ENCODE data around the gene METTL9.
A peak's percentile ranks its signal among the peaks of the same experiment; 100 is the strongest.
"Not testable (repeated sequence)": the region's sequence is repeated elsewhere in the genome, so short reads cannot be mapped to it uniquely, and the experiment has no call there.

The METTL9 gene

DNA sequence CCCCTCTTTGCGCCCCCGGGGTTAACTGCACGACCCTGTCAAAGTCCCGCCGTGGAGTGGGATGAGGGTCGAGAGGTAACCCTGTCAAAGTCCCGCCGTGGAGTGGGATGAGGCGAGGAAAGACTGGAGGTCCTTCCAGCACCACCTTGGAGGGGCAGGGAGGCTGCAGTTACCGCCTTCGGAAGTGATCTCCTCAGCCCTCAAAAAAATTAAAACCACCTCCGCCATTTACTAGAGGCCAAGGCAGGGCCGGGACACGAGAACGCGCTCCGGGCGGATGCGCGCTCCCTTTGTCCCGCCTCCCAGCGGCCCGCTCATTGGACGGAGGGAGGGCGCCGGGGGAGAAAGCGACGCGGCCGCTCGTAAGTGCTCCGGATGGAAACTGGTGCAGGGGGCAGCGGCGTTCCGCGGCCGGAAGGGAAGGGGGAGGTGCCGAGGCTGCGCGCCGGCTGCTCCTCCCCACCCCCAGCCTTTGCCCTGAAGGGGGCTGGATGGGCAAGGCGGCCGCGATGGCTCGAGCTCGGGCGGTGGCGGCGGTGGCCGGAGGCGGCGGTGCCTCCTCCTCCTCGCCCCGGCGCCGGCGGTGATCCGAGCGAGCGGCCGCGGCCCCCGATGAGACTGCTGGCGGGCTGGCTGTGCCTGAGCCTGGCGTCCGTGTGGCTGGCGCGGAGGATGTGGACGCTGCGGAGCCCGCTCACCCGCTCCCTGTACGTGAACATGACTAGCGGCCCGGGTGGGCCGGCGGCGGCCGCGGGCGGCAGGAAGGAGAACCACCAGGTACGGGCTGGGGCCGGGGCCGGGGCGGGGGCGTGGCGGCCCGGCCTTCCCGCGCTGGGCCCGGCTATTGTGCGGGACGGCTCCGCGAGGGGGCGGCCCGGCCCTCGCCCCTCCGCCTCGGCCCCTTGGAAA, at the start of gene METTL9:
Gene METTL9 (plus strand): TSS at position 456 of the 909 bp plus-strand sequence. CDS start 157 bp downstream, at position 613.
- peak; percentile 66 to 73 for DNase-seq

DNA sequence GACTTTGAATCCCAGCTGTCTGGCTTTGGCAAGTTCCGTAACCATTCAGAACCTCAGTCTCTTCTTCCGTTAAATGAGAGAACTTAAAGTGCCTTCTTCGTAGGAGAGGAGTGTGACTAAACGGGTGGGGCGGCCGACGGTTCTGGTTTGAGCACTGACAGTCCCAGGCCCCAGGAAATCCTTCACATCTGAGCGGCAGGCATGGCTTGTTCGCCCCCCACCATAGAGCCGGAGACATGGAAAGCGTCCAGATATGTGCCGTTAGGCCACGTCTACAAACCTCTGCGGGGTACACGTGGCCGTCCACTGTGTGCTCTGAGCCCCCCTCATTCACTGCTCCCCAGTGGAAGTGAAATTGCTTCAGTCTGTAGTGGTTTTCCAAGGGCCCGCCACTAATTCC, 49.4 kb upstream of the METTL9 start:
- DNase-seq = not testable (repeated sequence)

DNA sequence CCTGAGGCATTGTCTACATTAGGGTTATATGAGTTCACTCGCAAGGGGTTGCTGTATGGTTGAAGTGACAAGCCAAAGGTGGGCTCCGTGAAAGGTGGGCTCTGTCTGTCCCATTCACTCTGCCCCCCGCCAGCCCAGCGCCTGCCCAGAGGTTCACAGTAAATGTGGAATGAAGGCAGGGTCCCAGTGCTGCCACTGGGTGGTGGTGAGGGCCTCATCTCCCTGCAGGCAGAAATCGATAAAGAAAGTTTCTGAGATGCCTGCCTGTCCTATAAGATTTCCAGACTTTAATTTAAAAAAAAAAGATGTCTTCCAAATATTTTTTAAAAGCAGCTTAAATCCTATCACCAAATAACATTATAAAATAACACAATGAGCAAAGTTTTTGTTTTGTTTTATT, 48.9 kb upstream of the METTL9 start:
- not testable (repeated sequence) for DNase-seq

DNA sequence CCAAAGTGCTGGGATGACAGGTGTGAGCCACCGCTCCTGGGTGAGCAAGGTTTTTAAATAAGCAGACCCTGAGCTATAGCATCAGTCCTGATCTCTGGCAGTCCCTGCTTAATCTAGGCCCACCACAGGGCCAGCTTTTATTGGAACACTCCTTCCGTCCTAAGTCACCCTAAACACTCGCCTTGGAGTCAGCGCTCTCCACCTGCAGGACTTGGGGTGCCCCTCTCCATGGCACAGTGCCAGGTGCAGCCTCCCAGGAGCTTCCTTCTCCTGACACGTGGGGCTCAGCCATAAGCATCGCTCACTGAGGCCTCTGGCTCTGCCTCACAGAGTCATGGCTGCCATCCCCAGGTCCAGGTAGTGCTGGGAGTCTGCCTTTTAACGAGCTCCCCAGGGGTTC, 48.3 kb upstream of the METTL9 start:
- DNase-seq = not testable (repeated sequence)

DNA sequence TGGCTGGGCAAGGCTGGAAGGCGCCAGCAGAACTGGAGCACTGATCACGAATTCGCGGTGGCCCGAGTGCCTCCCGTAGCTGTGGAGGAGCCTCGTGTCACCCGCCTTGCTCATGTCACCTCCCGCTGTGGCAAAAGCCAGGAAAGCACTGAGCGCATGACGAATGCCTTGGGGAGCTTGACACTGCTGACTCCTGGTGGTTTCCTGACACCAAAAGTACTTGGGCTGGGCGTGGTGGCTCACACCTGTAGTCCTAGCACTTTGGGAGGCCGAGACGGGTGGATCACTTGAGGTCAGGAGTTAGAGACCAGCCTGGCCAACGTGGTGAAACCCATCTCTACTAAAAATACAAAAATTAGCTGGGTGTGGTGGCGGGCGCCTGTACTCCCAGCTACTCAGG, 47.8 kb upstream of the METTL9 start:
- not testable (repeated sequence) for DNase-seq

DNA sequence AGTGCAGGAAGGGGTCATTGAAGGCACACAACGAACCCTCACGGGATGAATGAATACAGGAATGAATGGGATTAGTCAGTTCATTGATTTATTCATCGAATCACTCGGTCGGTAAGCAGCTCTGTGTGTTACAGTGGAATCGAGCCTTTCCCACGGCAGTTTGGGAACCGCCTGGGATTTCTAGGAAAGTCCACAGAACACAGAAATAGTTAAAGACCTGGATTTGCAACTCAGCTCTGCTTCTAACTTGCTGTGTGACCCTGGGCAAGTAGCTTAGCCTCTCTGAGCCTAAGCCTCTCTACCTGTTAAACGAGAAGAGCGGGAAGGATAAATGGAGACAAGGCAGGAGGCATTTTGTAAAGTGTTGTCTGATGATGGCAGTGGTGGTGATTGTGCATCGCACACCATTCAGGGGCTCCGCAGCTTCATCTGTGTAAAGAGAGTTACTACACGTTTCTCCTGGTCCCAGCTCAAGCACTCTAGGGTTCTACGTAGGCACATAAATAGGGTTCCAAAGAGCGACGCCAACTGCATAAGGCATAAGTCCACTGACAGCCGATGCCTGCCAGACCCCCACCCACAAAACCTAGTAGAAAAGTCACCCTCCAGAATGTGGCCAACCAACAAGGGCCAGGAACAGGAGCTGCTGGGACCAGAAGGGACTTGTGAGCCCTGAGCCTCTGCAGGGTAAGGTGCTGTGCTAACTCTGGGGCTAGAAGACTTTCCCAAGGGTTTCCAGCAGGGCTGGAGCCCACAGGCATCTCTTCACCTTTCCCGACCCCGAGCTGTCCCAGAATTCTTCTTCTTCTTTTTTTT, 45.7 kb upstream of the METTL9 start:
- DNase-seq = not testable (repeated sequence)

DNA sequence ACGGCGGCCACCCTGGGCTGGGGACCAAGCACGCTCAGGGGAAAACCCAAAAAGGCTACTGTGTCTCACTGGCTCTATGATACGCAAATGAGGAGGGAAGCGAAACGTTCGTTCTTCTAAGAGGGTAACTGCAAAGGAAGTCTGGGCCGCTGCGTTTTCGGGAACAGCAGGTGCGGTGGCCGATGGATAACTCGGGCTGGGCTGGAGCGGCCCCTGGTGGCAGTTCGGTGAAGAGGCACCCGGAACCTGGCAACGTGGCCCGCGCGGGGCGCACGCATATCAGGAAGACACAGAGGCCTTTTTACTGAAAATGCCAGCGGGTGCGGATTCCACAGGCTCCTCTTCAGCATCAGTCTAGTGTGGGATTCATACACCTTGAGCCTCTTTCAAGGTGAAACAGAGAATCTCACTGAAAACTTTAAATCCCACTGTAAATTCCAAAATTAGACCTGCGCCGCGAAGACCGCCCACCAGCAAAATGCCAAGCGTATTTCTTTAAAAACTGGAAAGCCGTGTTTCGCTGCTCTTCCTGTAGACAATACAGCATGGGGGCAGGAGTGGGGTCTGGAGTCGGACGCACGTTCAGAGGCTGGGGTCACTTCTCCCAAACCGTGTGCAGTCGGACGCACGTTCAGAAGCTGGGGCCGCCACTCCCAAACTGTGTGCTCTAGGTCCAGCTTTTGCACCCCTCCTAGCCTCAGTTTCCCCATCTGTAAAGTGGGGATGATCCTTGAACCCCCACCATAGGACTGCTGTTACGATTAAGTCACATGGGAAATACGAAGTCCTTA, 44.4 kb upstream of the METTL9 start:
- DNase-seq = peak; percentile 47 to 72

DNA sequence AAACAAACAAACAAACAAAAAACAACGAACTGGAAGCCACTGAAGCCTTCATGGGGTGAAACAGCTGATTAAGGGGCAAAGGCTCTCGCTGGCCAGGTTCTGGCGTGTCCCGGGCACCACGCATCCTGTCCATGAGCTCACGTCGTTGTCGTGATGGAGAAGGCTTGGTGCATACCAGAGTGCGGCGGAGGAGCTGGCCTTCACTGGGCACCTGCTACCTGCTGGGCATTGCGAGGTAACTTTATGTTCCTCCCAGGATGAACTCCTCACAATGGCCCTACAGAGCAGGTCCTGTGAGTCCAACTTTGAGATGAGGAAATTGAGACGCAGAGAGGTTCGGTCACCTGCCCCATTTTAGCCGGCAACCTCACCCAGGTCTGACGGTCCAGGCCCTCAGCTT, 43.8 kb upstream of the METTL9 start:
- DNase-seq = not testable (repeated sequence)

DNA sequence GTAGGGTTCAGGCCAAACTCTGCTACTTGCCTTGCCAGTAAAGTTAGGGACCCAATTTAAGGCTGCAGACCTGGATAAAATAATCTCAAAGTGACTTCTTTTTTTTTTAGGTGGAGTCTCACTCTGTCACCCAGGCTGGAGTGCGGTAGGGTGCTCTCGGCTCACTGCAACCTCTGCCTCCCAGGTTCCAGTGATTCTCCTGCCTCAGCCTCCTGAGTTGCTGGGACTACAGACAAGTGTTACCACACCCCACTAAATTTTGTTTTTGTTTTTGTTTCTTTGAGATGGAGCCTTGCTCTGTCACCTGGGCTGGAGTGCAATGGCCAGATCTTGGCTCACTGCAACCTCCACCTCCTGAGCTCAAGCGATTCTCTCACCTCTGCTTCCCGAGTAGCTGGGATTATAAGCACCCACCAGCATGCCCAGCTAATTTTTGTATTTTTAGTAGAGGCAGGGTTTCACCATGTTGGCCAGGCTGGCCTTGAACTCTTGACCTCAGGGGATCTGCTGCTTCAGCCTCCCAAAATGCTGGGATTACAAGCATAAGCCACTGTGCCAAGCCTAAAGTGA, 43.3 kb upstream of the METTL9 start:
- DNase-seq = not testable (repeated sequence)

DNA sequence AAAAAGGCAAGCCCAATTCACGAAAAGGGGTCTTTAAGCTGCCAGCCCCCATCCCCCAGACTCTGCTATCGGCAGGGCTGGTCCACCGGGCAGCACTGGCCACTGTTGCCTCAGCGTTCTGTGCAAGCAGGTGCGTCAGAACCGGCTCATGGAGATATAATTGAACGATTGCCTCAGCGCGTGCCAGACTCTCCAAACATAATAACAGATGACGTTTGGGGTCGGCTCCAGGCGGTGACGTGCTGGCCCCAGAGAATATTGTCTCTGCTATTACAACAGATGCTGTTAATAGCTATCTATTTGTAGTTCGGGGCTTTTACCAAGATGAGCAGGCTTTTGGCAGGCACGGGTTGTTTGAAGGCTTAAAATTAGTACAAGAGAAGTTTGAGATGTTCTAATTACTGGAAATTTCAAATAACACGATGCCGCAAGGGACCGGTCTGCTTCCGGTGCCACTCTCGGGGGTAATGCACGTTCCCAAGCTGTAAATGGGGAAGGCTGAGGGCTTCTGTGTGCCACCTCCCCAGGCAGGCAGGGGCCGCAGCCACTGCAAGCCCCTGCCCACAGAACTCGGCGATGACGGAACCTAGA, 42.6 kb upstream of the METTL9 start:
- DNase-seq = peak; percentile 55 to 75

DNA sequence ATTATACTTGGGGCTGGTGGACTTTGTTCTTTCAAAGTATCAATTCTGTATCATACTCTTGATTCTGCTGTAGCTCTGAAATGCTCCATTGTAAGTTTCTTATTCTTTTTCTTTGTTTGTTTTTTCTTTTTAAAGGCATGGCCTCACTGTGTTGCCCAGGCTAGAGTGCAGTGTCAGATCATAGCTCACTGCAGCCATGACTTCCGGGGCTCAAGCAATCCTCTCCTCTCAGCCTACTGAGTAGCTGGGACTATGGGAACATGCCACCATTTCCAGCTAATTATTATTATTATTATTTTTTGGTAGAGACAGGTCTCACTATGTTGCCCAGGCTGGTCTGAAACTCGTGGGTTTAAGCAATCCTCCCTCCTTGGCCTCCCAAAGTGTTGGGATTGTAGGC, 38.9 kb upstream of the METTL9 start:
- no peak for DNase-seq

DNA sequence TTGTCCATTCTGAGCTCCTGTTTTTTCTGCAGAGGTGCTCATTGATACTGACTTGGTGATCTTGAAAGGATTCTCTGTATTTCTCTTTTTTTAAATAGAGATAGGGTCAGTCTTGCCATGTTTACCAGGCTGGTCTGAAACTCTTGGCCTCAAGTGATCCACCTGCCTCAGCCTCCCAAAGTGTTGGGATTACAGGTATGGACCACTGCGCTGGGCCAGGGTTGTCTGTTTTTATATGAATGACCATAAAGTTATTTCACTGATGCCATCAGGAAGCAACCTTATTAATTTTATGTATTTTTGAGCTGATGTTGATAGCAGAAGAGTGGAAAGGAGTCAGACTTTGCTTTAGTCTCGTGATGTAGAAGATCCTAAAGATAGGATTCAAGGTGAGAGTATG, 35.7 kb upstream of the METTL9 start:
- no peak for DNase-seq

DNA sequence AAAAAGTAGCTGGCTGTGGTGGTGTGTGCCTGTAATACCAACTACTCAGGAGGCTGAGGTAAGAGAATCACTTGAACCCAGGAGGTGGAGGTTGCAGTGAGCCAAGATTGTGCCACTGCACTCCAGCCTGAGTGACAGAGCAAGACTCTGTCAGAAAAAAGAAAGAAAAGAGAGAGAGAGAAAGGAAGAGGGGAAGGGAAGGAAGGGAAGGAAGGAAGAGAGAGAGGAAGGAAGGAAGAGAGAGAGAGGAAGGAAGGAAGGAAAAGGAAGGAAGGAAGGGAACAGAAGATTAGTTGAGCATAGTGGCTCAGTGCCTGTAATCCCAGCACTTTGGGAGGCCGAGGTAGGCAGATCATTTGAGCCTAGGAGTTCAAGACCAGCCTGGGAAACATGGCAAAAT, 35.0 kb upstream of the METTL9 start:
- DNase-seq = not testable (repeated sequence)

DNA sequence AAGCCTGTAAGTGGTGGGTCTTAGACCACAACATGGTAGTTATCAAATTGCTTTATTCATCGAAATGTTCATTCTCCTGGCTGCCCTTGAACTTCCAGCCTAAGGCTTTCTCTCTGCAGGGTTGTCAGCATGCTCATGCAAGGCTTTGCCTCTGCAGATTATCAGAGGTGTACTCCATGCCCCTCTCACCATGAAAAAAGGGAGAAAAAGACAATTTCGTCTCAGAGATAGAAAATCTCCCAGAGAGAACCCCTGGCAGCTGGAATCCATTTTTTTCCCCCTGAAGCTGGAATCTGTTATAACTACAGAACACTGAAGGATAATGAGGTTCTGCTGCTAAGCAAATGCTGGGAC, 33.9 kb upstream of the METTL9 start:
- no peak for DNase-seq

DNA sequence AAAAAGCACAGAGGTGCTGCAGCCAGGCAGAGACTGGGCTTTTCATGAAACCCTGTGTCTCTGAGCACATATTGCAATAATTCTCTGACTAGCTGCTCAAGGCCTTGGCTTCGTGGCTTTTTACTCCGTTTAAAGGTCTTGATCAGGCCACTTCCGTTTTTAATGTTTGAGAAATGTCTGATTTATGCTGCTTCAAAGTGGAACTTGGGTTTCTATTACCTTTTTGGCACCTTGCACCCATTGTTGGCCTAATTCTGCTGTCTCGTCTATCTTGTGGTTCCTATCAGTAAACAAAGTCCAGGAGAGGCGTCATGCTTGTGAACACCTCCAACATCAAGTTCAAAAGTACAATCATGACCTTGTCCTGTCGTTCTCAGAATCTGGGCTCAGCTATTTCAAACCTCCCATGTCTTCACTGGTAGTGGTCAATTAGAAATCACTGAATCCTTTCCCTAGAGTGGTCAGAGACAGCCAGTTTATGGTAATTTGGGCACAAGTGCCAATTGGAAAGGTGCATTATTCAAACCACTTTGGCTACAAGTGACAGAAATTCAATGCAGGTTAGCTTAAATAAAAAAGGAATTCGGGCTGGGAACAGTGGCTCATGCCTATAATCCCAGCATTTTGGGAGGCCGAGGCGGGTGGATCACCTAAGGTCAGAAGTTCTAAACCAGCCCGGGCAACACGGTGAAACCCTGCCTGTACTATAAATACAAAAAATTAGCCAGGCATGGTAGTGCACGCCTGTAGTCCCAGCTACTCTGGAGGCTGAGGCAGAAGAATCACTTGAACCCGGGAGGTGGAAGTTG, 33.3 kb upstream of the METTL9 start:
- DNase-seq = no peak

DNA sequence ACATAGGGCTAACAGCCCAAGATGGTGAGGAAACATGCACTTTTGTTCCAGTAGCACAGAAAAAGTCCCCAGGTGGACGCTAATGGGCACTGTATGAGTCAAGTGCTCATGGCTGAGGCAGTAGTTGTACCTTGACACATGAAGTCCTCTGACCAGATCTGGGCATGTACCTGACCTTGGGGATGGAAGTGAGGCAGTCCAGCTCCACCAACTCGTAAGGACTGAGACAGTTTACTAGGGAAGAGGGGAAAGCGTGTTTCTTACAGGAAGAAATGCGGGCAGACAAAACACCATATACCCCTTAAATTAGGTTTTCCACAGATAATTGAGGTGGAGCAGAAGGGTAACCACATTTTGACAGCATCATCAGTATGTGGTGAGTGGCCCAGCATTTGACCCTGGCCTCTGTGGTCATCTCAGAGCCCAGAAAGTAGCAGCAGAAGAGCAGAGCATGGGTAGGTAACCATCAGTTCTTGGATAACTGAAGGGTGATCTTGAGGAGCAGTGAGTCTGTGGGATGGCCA, 32.4 kb upstream of the METTL9 start:
- DNase-seq = no peak

DNA sequence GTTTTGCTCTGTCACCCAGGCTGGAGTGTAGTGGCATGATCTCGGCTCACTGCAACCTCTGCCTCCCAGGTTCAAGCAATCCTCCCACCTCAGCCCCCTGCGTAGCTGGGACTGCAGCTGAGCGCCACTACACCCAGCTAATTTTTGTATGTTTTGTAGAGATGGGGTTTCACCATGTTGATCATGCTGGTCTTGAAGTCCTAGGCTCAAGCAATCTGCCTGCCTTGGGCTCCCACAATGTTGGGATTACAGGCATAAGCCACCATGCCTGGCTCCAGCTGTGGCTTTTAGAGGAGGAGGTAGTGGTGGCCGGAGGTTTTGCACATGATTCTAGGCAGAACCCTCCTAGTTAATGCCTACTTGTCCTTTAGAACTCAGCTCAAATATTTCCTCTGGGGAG, 31.9 kb upstream of the METTL9 start:
- DNase-seq = not testable (repeated sequence)

DNA sequence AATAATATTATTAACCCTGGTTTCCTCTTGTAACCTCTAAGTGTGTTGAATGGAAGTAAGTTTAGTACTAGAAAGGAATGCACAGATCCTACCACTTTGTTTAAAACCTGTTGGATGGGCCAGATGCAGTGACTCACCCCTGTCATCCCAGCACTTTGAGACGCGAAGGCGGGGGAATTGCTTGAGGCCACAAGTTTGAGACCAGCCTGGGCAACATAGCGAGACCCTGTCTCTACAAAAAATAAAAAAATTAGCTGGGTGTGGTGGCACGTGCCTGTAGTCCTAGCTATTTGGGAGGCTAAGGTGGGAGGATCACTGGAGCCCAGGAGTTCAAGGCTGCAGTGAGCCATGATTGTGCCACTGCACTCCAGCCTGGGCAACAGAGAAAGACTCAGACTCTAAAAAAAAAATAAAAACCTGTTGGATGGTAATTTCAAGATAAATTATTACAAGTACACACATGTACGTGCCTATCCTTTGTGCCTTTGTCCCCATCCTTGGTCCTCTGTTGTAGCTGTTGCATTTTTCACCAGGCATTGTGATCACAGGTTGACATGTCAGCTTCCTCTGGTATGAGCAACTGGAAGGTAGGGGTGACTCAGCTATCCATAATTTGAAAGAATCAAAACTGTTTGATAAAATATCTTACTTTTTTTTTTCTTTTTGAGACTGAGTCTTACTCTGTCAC, 30.7 kb upstream of the METTL9 start:
- no peak for DNase-seq

DNA sequence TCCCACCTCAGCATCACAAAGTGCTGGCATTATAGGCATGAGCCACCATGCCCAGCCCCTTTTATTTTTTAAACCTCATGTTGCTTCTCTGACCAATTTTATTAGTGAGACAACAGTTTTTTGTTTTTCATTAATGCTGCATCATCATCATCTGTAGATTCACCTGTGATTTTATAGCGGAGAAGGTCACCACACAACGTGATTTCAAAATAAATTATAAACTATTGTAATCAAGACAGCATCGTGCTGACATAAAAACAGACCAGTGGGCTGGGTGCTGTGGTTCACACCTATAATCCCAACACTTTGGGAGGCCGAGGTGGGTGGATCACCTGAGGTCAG, 28.7 kb upstream of the METTL9 start:
- DNase-seq = no peak

DNA sequence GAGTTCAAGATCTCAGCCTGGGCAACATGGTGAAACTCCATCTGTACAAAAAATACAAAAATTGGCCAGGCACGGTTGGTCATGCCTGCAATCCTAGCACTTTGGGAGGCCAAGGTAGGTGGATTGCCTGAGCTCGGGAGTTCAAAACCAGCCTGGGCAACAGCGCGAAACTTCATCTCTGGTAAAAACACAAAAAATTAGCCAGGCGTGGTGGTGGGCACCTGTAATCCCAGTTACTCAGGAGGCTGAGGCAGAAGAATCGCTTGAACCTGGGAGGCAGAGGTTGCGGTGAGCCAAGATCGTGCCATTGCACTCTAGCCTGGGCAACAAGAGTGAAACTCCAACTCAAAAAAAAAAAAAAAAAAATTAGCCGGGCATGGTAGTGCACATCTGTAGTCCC, 25.9 kb upstream of the METTL9 start:
- not testable (repeated sequence) for DNase-seq

DNA sequence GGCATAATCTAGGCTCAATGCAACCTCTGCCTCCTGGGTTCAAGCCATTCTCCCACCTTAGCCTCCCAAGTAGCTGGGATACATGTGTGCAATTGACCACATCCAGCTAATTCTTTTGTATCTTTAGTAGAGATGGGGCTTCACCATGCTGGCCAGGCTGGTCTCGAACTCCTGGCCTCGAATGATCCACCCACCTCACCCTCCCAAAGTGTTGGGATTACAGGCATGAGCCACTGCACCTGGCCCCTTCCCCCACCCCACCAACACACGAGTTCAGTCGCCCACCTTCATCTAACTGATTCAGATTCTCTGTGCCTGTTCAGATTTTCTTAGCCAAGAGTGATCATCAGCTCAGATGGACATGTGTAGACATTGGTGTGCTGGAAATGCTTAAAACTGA, 25.0 kb upstream of the METTL9 start:
- no peak for DNase-seq

All from SHP77 (cell line).